ENCODE measurements around the gene SLC39A9.
"Not testable (repeated sequence)": the region's sequence is repeated elsewhere in the genome, so short reads cannot be mapped to it uniquely, and the experiment has no call there.

The SLC39A9 gene

GRCh38 chr14:69428289-69428998 is 30.0 kb downstream of the SLC39A9 start:
- DNase-seq: no peak

DNA sequence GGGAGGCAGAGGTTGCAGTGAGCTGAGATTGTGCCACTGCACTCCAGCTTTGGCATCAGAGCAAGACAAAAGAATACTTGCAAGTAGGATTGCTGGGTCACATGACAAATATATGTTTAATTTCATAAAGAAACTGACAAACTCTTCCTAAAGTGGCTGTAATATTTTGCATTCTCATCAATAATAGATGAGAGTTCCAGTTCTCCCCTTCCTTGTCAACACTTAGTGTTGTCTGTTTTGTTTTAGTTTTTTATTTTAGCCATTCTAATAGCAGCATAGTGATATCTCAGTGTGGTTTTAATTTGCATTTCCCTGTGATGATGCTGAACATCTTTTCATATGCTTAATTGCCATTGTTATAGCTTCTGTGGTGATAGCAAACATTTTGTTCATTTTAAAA is 31.2 kb downstream of the SLC39A9 start:
- DNase-seq: no peak

- DNase-seq: no peak
Measured at GRCh38 chr14:69430306-69430939, 31.9 kb downstream of the SLC39A9 start.

GRCh38 chr14:69432364-69432763 is 33.9 kb downstream of the SLC39A9 start:
- no peak for DNase-seq

DNA sequence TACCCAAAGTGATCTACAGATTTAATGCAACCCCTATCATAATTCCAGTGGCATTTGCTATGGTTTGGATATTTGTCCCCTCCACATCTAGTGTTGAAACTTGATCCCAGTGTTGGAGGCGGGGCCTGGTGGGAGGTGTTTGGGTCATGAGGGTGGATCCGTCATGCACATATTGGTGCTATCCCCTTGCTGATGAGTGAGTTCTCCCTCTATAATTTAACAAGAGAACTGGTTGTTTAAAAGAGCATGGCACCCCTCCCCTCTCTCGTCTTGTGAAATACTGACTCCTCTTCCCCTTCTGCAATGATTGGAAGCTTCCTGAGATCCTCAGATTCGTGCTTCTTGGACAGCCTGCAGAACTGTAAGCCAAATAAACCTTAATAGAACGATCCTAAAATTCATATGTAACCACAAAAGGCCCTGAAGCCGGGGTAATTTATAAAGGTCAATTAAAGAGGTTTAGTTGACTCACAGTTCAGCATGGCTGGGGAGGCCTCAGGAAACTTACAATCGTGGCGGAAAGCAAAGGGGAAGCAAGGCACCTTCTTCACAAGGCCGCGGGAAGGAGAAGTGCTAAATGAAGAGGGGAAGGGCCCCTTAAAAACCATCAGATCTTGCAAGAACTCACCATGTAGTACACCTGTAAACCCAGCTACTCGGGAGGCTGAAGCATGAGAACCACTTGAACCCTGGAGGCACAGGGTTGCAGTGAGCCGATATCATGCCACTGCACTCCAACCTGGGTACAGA is 41.2 kb downstream of the SLC39A9 start:
- no peak for DNase-seq

GRCh38 chr14:69441948-69442347 is 43.5 kb downstream of the SLC39A9 start:
- DNase-seq: no peak

DNA sequence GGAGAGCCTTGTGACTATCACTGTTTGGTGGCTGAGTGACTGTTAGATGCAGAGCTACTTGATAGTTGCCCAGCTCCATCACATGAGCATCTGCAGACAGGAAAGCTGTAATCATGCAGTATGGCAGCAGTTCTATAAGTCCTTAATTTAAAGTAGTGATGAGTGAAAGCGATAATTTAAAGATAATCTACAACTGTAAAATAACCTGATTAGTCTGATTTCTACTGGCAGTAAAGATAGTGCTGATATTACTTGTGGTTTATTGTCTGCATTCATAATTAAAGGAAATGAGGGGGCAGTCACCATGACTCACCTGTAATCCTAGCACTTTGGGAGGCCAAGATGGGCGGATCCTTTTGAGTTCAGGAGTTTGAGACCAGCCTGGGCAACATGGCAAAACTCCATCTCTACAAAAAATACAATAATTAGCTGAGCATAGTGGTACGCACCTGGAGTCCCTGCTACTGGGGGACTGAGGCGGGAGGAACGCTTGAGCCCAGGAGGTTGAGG is 44.9 kb downstream of the SLC39A9 start:
- no peak for DNase-seq

GRCh38 chr14:69449216-69449615 is 50.7 kb downstream of the SLC39A9 start:
- no peak for DNase-seq

DNA sequence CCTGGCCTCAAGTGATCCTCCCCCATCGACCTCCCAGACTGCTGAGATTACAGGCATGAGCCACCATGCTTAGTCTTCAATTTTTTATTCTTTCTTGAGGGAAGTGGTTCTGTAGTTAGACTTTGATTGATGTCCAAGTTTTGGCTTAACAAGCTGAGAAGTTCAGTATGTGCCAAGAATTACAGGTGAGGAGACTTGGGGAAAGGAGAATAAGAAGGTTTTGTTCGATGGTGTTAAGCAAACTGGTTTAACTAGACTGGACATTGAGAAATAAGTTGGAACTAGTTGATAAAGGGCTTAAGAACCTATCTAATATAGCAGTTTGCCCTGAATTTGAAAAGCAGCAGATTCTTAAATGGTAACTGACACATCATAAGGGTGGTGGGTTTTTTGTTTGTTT is 53.4 kb downstream of the SLC39A9 start:
- no peak for DNase-seq

DNA sequence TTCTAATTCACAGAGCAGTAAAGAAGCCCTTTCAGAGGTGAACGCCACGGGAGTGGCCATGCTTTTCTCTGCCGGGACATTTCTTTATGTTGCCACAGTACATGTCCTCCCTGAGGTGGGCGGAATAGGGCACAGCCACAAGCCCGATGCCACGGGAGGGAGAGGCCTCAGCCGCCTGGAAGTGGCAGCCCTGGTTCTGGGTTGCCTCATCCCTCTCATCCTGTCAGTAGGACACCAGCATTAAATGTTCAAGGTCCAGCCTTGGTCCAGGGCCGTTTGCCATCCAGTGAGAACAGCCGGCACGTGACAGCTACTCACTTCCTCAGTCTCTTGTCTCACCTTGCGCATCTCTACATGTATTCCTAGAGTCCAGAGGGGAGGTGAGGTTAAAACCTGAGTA is 59.9 kb downstream of the SLC39A9 start:
- DNase-seq: no peak

- no peak for DNase-seq
Measured at GRCh38 chr14:69459122-69459521, 60.6 kb downstream of the SLC39A9 start.

GRCh38 chr14:69460093-69460701 is 61.7 kb downstream of the SLC39A9 start:
- DNase-seq: peak; percentile 86

- no peak for DNase-seq
Measured at GRCh38 chr14:69464379-69464778, 65.9 kb downstream of the SLC39A9 start.

DNA sequence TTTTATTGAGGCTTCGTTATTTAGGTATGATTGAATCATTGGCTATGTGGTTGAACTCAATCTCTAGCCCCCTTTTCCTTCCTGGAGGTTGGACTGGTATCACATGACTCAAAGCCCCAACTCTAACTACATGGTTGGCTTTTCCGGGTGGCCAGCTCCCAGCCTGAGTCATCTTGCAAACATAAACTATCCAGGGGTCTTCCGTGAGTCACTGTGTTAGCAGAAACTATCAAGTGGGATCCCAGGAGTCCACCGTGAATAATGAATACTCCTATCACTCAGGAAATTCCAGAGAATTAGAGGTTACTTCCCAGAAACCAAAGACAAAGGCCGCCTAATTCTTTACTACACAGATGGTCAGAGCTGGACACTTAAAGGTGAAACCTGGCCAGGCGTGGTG is 66.3 kb downstream of the SLC39A9 start:
- DNase-seq: no peak

- DNase-seq: peak; percentile 34
Measured at GRCh38 chr14:69468949-69469348, 70.5 kb downstream of the SLC39A9 start.

DNA sequence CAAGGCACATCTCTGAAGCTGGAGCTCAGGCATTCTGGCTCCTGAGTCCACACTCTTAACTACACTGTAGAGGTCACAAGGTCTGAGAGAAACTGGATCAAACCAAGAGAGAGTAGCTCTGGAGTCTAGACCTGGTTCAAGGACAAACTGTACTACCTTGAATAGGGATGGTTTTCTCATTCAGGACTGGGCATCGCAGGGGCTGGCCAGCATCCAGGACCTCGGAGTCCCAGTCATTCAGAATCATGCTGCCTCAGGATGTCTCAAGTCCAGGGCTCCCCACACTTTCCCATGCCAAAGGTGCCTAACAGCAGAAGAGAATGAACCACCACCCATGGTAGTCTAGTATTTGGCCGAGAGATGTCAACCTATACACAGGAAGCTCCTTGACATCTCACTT is 72.9 kb downstream of the SLC39A9 start:
- DNase-seq: no peak

DNA sequence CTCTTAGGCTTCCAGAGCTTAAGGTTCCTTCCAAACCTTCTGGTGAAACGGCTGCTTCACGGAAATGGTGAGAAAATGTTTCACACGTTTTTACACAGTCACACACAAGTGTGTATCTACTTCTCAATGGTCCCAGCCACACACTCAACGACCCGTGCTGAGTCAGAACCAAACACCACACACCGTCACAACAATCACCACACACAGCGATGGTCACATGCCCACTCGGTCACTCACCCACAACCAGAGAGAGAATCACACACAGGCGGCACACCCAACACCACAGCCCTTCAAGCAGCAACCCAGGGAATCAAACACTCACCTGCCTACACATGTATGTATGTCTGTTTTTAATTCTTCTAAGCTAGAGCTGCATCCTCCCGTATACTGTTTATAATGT is 73.4 kb downstream of the SLC39A9 start:
- no peak for DNase-seq

DNA sequence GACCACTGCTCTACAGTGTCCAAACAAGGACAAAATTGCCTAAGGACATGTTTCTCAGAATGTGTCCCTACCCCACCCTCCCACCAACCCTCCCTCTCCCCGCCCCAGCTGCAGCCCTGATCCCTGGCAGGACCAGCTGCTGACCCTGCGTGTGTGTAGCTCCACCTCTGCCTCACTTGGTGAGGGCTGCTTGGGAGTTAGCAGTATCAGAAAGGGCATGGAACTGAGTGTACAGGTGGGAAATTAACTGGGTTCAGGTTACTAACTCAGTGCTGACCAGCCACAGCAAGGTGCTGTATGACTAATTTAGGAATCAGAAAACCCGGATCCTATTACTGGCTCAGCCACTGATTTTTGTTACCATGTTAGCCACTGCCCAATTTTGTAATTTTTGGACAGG is 74.8 kb downstream of the SLC39A9 start:
- no peak for DNase-seq

GRCh38 chr14:69473946-69474345 is 75.5 kb downstream of the SLC39A9 start:
- DNase-seq: no peak

DNA sequence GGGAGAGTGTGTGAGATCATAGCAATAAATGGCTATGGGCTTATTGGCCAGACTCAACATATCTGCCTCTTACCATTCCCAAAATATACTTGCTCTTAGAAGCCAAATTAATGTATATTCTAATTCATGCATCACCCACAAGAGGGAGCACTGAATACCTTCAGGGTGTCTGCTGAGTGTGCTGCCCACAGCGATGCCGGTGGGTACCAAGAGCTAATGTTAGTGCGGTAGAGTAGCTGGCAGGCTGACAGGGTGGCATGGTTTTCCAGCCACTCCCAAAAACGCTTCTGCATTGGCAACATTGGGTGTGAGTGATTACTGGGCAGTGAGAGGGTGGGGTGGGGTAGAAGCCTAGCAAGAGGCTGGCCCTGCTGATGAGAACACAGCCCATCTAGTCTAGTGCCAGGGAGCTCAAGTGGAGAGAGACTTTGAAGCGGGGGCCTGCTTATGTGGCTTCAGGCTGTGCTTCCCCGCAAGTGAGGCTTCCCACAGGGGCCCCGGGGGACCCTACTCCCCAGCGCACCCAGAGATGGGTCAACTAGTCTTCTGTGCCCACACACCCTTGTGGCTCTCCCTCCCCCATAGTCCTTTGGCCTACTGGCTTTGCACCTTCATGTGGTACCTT is 76.8 kb downstream of the SLC39A9 start:
- peak; percentile 60 for DNase-seq

DNA sequence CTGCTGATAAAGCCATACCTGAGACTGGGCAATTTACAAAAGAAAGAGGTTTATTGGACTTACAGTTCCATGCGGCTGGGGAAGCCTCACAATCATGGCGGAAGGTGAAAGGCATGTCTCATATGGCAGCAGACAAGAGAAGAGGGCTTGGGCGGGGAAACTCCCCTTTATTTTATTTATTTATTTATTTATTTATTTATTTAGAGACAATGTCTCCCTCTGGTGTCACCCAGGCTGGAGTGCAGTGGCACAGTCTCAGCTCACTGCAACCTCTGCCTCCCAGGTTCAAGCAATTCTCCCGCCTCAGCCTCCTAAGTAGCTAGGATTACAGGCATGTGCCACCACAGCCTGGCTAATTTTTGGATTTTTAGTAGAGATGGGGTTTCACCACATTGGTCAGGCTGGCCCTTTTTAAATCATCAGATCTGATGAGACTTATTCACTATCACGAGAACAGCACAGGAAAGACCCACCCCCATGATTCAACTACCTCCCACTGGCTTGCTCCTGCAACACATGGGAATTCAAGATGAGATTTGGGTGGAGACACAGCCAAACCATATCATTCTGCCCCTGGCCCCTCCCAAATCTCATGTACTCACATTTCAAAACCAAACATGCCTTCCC is 78.4 kb downstream of the SLC39A9 start:
- DNase-seq: peak; percentile 16

DNA sequence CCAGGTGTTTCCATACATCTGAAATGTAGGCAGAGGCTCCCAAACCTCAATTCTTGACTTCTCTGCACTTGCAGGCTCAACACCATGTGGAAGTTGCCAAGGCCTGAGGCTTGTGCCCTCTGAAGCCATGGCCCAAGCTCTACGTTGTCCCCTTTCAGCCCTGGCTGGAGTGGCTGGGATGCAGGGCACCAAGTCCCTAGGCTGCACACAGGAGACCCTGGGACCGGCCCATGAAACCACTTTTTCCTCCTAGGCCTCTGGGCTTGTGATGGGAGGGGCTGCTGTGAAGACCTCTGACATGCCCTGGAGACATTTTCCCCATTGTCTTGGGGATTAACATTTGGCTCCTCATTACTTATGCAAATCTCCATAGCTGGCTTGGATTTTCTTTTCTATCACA is 79.6 kb downstream of the SLC39A9 start:
- not testable (repeated sequence) for DNase-seq

DNA sequence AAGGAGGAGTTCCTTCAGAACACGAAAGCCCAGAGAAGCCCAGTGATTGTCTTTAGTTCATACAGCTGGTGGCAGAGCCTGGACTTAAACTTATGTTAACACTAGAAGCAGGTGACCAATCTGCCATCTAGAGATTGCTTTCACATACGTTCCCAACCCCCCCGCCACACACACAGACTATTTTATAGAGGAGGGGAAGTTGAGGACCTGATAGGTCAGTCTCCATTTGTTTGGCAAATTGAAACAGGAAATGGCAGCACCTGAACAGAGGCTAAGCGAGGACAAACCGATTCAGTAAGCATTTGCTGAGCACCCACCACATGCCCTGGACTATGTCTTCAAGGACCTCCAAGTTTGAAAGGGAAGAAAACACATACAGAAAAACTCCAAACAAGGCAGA is 81.2 kb downstream of the SLC39A9 start:
- no peak for DNase-seq

All from DMS53 (cell line).